IMR-90 (cell line): Measurements from ENCODE around the gene RAB29. TPM values are rescaled to one million over a fixed set of nuclear protein-coding genes. Genes with fewer than 3 reads are reported as not detected.

Experiments used
- ATAC-seq: fragments of 200-7000 bp; cut with Tn5 transposase; 2 replicates; pipeline ENCODE4 v1.9.1; 2020; ENCODE audit warnings: low read depth, mild to moderate bottlenecking, moderate library complexity
- BruUV-seq: library from RNA; stranded (reverse); fragments of 400-500 nt; replicated peaks from 2 replicates; lab custom pipeline; 2021; lab: Mats Ljungman, UMichigan
- CTCF ChIA-PET: fragments of 300-600 bp; formaldehyde crosslinking; extraction: SDS; loops from one replicate; lab custom pipeline; 2021; ENCODE audit warnings: antibody characterized with exemption; lab: Yijun Ruan, JAX
- POLR2A ChIA-PET: fragments of 300-600 bp; sonication (Branson Sonifier 250); formaldehyde crosslinking; loops from one replicate; lab custom pipeline; 2022; ENCODE audit warnings: antibody characterized with exemption; ENCODE audit not compliant: unreplicated experiment; lab: Charles Lee
- DNase-seq: peaks from one replicate; pipeline ENCODE4 v3.0.0; 2013
- H2AFZ ChIP-seq: replicated peaks from 2 replicates; pipeline ENCODE3; 2013; ENCODE audit warnings: low read length, mild to moderate bottlenecking; ENCODE audit not compliant: poor library complexity
- H2AK5ac ChIP-seq: 2 replicates; pipeline ENCODE4 v1.6.1; 2013; ENCODE audit warnings: low read depth, low read length, inconsistent platforms
- H2AK9ac ChIP-seq: replicated peaks from 2 replicates; pipeline ENCODE3; 2013; ENCODE audit warnings: mild to moderate bottlenecking, low read depth, low read length, moderate library complexity; ENCODE audit not compliant: poor library complexity
- H2BK120ac ChIP-seq: 2 replicates; pipeline ENCODE4 v1.6.1; 2013; ENCODE audit warnings: low read depth, low read length, inconsistent platforms
- H2BK15ac ChIP-seq: 3 replicates; pipeline ENCODE4 v1.6.1; 2013; ENCODE audit warnings: low read depth, low read length, inconsistent platforms
- H2BK20ac ChIP-seq: 2 replicates; pipeline ENCODE4 v1.6.1; 2013; ENCODE audit warnings: low read depth, mild to moderate bottlenecking, inconsistent platforms, low read length, moderate library complexity
- H2BK5ac ChIP-seq: 2 replicates; pipeline ENCODE4 v1.6.1; 2013; ENCODE audit warnings: mild to moderate bottlenecking, low read depth, low read length, inconsistent platforms; ENCODE audit not compliant: poor library complexity, severe bottlenecking
- H3K14ac ChIP-seq: replicated peaks from 2 replicates; pipeline ENCODE4 v1.6.1; 2013; ENCODE audit warnings: low read depth, low read length, inconsistent platforms
- H3K18ac ChIP-seq: 2 replicates; pipeline ENCODE4 v1.6.1; 2013; ENCODE audit warnings: low read depth, low read length, control low read depth
- H3K23ac ChIP-seq: 2 replicates; pipeline ENCODE4 v1.6.1; 2013; ENCODE audit warnings: low read depth, low read length, inconsistent platforms
- H3K27ac ChIP-seq: 2 replicates; pipeline ENCODE4 v1.5.1; 2013; ENCODE audit warnings: mild to moderate bottlenecking, control low read depth, low read length; ENCODE audit not compliant: insufficient read depth
- H3K27me3 ChIP-seq: 2 replicates; pipeline ENCODE4 v1.6.1; 2013; ENCODE audit warnings: low read length; ENCODE audit not compliant: control insufficient read depth, insufficient read depth
- H3K36me3 ChIP-seq: 2 replicates; pipeline ENCODE4 v1.6.1; 2013; ENCODE audit warnings: low read length, mixed read lengths; ENCODE audit not compliant: control insufficient read depth, insufficient read depth
- H3K4ac ChIP-seq: 2 replicates; pipeline ENCODE4 v1.6.1; 2013; ENCODE audit warnings: low read depth, low read length, inconsistent platforms
- H3K4me1 ChIP-seq: 2 replicates; pipeline ENCODE4 v1.6.1; 2013; ENCODE audit warnings: low read length, mixed read lengths; ENCODE audit not compliant: control insufficient read depth, insufficient read depth
- H3K4me2 ChIP-seq: 2 replicates; pipeline ENCODE4 v1.6.1; 2013; ENCODE audit warnings: low read depth, mild to moderate bottlenecking, control low read depth, low read length, moderate library complexity
- H3K4me3 ChIP-seq: 2 replicates; pipeline ENCODE4 v1.5.1; 2013; ENCODE audit warnings: low read depth, mild to moderate bottlenecking, control low read depth, low read length, moderate library complexity; ENCODE audit not compliant: insufficient read depth
- H3K56ac ChIP-seq: 2 replicates; pipeline ENCODE4 v1.6.1; 2013; ENCODE audit warnings: low read length, inconsistent platforms; ENCODE audit not compliant: insufficient read depth; ENCODE audit errors: extremely low read depth
- H3K79me1 ChIP-seq, 2 experiments: 2 replicates each; pipeline ENCODE4 v1.6.1; 2013; ENCODE audit warnings: low read length in 2 of 2, inconsistent platforms in 1 of 2, low read depth in 1 of 2
- H3K9ac ChIP-seq: 2 replicates; pipeline ENCODE4 v1.6.1; 2013; ENCODE audit warnings: low read depth, low read length, control low read depth
- H3K9me1 ChIP-seq: 2 replicates; pipeline ENCODE4 v1.6.1; 2013; ENCODE audit warnings: low read length, inconsistent platforms; ENCODE audit not compliant: insufficient read depth
- H3K9me3 ChIP-seq: 2 replicates; pipeline ENCODE4 v1.6.1; 2013; ENCODE audit warnings: low read length; ENCODE audit not compliant: control insufficient read depth, insufficient read depth
- H4K20me1 ChIP-seq: 2 replicates; pipeline ENCODE4 v1.6.1; 2013; ENCODE audit warnings: low read length, inconsistent platforms; ENCODE audit not compliant: insufficient read depth
- H4K5ac ChIP-seq: 2 replicates; pipeline ENCODE4 v1.6.1; 2013; ENCODE audit warnings: mild to moderate bottlenecking, low read depth, low read length, control low read depth
- H4K8ac ChIP-seq, 2 experiments: 2 replicates each; pipeline ENCODE4 v1.6.1; 2013; ENCODE audit warnings: low read depth in 2 of 2, low read length in 2 of 2, control low read depth in 1 of 2, inconsistent platforms in 1 of 2
- H4K91ac ChIP-seq: 2 replicates; pipeline ENCODE4 v1.6.1; 2013; ENCODE audit warnings: low read depth, low read length, inconsistent platforms; ENCODE audit not compliant: insufficient read depth
- BHLHE40 ChIP-seq: fragments of 150-350 bp; IDR thresholded peaks from 2 replicates; pipeline ENCODE4 v1.6.1; 2016; ENCODE audit warnings: mild to moderate bottlenecking, low read depth, low read length
- WGBS, 2 experiments: methylation state at CpG; one replicate each; pipeline versions ENCODE4 v1.1.5 to v1.1.7; 2013; ENCODE audit warnings: missing lambda C conversion rate in 2 of 2; ENCODE audit not compliant: insufficient read length in 1 of 2; ENCODE audit errors: extremely low coverage in 2 of 2; 5-methylcytosine and 5-hydroxymethylcytosine counted together
- dilution Hi-C: fragments of 300-500 bp; cut with HindIII; formaldehyde crosslinking; loops from one replicate; pipeline ENCODE4 v1.14.3; 2018; ENCODE audit warnings: low sequenced_read_pairs; ENCODE audit not compliant: unreplicated experiment
- in situ Hi-C: fragments of 300-500 bp; cut with MboI; formaldehyde crosslinking; loops from 3 replicates; pipeline ENCODE4 v1.14.3; 2019; ENCODE audit warnings: low sequenced_read_pairs, inconsistent platforms, mixed read lengths
- intact Hi-C: fragments of 100-400 bp; cut with micrococcal nuclease; formaldehyde crosslinking; loops from 2 replicates; pipeline ENCODE4 v1.10.0; 2022
- polyA plus RNA-seq, 3 experiments: library from polyadenylated mRNA; depleted of rRNA; stranded (reverse); fragments of >200 nt; gene quantifications; 2 replicates each; pipeline ENCODE4 v1.2.3, GENCODE V29; 2012; ENCODE audit warnings: low replicate concordance in 1 of 3
- total RNA-seq: library from RNA; depleted of rRNA; stranded (reverse); fragments of >200 nt; gene quantifications from 2 replicates; pipeline ENCODE4 v1.2.3, GENCODE V29; 2012

Gene RAB29
- total and polyA plus RNA-seq, 2 of the 4 experiments (the other 2 are of a cell fraction), result 5.7 to 7.3 TPM

DNA sequence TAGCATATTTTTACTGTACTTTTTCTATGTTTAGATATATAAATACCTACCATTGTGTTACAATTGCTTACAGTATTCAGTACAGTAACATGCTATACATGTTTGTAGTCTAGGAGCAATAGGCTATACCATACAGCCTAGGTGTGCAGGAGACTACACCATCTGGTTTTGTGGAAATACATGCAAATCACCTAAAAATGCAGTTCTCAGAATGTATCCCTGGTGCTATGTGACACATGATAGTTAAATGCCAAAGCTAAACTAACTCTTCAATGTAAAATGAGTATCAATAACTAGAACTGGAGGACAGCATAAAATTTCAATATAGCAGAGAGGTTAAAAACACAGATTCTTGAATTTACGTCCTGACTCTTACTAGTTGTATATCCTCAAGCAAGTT lies 40.1 kb downstream of the RAB29 start:
- Histone ChIP-seq H3K9ac (no peak overlapping the region), H3K9me1 (peaks cover 11% of the 10 kb centered on the region; the same call in 1 of the 2 replicates), H4K20me1 (peaks cover 61% of the 10 kb centered on the region), H3K79me1 (peaks cover 10 to 66% of the 10 kb centered on the region in 2 experiments), H2AK5ac (no peak overlapping the region), H2BK120ac (no peak overlapping the region), H3K4ac (no peak overlapping the region), H3K4me1 (peaks cover 7% of the 10 kb centered on the region), H4K91ac (no peak overlapping the region), H3K56ac (no peak overlapping the region), H2AK9ac (no peak overlapping the region), H3K23ac (no peak overlapping the region), H3K9me3 (no peaks in the 10 kb centered on the region), H3K18ac (no peak overlapping the region), H3K27me3 (no peaks in the 10 kb centered on the region), H3K4me2 (no peak overlapping the region), H2BK5ac (no peak overlapping the region), H3K14ac (no peak overlapping the region), H2BK15ac (no peak overlapping the region; the same call in 2 of the 3 replicates), H3K4me3 (no peak overlapping the region), H3K27ac (no peak overlapping the region), H4K5ac (no peak overlapping the region), H2AFZ (no peak overlapping the region), H2BK20ac (no peak overlapping the region), H4K8ac (no peak overlapping the region), H3K36me3 (peaks cover 10% of the 10 kb centered on the region)
- no CpG with 5 or more reads among the region's 1 CpG for WGBS, 2 experiments
- DNase-seq, result no peak
- TF ChIP-seq BHLHE40, result no peak
- intact Hi-C loops, result no loop called here
- dilution Hi-C loops, result no loop called here
- ATAC-seq, result no peak
- in situ Hi-C loops, result no loop called here
- POLR2A ChIA-PET, result no interaction called here
- BruUV-seq, result no TSS peak
- CTCF ChIA-PET, result no interaction called here
